ENCODE measurements around the gene KLHL1. TPM values are rescaled to one million over a fixed set of nuclear protein-coding genes. Genes with fewer than 3 reads are reported as not detected.

Gene KLHL1
- total and polyA plus RNA-seq, 2 experiments from 2014 or later = not detected

DNA sequence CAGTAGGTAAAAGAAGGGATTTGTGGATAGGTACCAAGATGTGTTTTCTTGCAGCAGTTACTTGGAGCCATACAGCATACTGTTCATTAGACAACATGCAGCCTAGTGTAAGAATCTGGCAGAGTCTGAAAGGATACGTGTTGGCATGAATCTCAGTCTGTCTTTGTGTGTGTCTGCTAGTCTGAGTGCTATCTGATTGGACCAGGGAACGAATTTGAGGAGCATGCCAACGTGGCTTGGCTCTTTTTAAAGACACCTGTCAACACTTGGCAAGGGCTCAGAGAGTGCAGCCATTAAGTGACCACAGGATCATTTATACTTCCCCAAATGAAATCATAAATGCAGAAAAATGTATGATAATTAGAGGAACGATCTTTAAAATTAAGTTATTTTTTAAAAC is 28.2 kb downstream of the KLHL1 start:
- Histone ChIP-seq H3K4me1 (ENCODE audit: insufficient read depth) (no peaks in the 10 kb centered on the region), H3F3A (ENCODE audit: insufficient read depth) (no peaks in the 10 kb centered on the region), H3K4me2 (ENCODE audit: unreplicated experiment) (no peak overlapping the region), H3K9me2 (ENCODE audit: insufficient read depth) (no peaks in the 10 kb centered on the region), H3K79me2 (ENCODE audit: insufficient read depth) (no peaks in the 10 kb centered on the region), H2AFZ (no peak overlapping the region), H3K36me3 (ENCODE audit: low read depth) (no peaks in the 10 kb centered on the region), H3K27ac (no peak overlapping the region), H3K4me3 (no peak overlapping the region), H3K27me3 (replicated peaks; ENCODE audit: insufficient read depth) (no peaks in the 10 kb centered on the region), H3K9me3 (ENCODE audit: low read depth) (no peaks in the 10 kb centered on the region), H3K9ac (no peak overlapping the region), H4K20me1 (ENCODE audit: insufficient read depth) (no peaks in the 10 kb centered on the region)
- WGBS, 2 experiments (ENCODE audit: low coverage in 1 of 2, low lambda C conversion rate in 2 of 2, missing lambda C conversion rate in 2 of 2) = 10 to 15% methylated on average over 4 of the region's 4 CpGs
- TF ChIP-seq EZH2phosphoT487 (IDR thresholded peaks at IDR 0.05; ENCODE audit: insufficient read depth, low read depth) = no peak
- no peak for TF ChIP-seq EZH2 (IDR thresholded peaks at IDR 0.05; ENCODE audit: insufficient read depth, poor library complexity, severe bottlenecking)
- no peak for DNase-seq
- in situ Hi-C loops (cut with MboI) = no loop called here

GRCh38 chr13:70054572-70054971 is 53.7 kb downstream of the KLHL1 start:
- Histone ChIP-seq H3K9me2 (ENCODE audit: insufficient read depth) (no peaks in the 10 kb centered on the region), H3F3A (ENCODE audit: insufficient read depth) (no peaks in the 10 kb centered on the region), H3K4me2 (ENCODE audit: unreplicated experiment) (no peak overlapping the region), H3K27me3 (replicated peaks; ENCODE audit: insufficient read depth) (no peaks in the 10 kb centered on the region), H4K20me1 (ENCODE audit: insufficient read depth) (no peaks in the 10 kb centered on the region), H3K9me3 (ENCODE audit: low read depth) (no peaks in the 10 kb centered on the region), H3K36me3 (ENCODE audit: low read depth) (no peaks in the 10 kb centered on the region), H3K4me3 (no peak overlapping the region), H2AFZ (no peak overlapping the region), H3K79me2 (ENCODE audit: insufficient read depth) (no peaks in the 10 kb centered on the region), H3K9ac (no peak overlapping the region), H3K4me1 (ENCODE audit: insufficient read depth) (no peaks in the 10 kb centered on the region), H3K27ac (no peak overlapping the region)
- TF ChIP-seq EZH2phosphoT487 (IDR thresholded peaks at IDR 0.05; ENCODE audit: insufficient read depth, low read depth) (no peak), EZH2 (IDR thresholded peaks at IDR 0.05; ENCODE audit: insufficient read depth, poor library complexity, severe bottlenecking) (no peak)
- in situ Hi-C loops (cut with MboI) = no loop called here
- no peak for DNase-seq

GRCh38 chr13:70051531-70051930 is 56.7 kb downstream of the KLHL1 start:
- H3K4me1 ChIP-seq (ENCODE audit: insufficient read depth) = no peaks in the 10 kb centered on the region
- no peaks in the 10 kb centered on the region for H3K27me3 ChIP-seq (replicated peaks; ENCODE audit: insufficient read depth)
- H3K36me3 ChIP-seq (ENCODE audit: low read depth) = no peaks in the 10 kb centered on the region
- in situ Hi-C loops (cut with MboI) = no loop called here
- no peaks in the 10 kb centered on the region for H3K9me2 ChIP-seq (ENCODE audit: insufficient read depth)
- no peak overlapping the region for H3K4me3 ChIP-seq
- no peak for DNase-seq
- no peaks in the 10 kb centered on the region for H4K20me1 ChIP-seq (ENCODE audit: insufficient read depth)
- no peak overlapping the region for H2AFZ ChIP-seq
- no peak for TF ChIP-seq EZH2 (IDR thresholded peaks at IDR 0.05; ENCODE audit: insufficient read depth, poor library complexity, severe bottlenecking)
- no peak for TF ChIP-seq EZH2phosphoT487 (IDR thresholded peaks at IDR 0.05; ENCODE audit: insufficient read depth, low read depth)
- H3K79me2 ChIP-seq (ENCODE audit: insufficient read depth) = no peaks in the 10 kb centered on the region
- no peak overlapping the region for H3K4me2 ChIP-seq (ENCODE audit: unreplicated experiment)
- H3K9me3 ChIP-seq (ENCODE audit: low read depth) = no peaks in the 10 kb centered on the region
- WGBS, 2 experiments (ENCODE audit: low coverage in 1 of 2, low lambda C conversion rate in 2 of 2, missing lambda C conversion rate in 2 of 2) = 0 to 9% methylated on average over 1 of the region's 1 CpG
- no peak overlapping the region for H3K27ac ChIP-seq
- H3F3A ChIP-seq (ENCODE audit: insufficient read depth) = no peaks in the 10 kb centered on the region
- H3K9ac ChIP-seq = no peak overlapping the region

GRCh38 chr13:70043685-70044084 is 64.6 kb downstream of the KLHL1 start:
- TF ChIP-seq EZH2 (IDR thresholded peaks at IDR 0.05; ENCODE audit: insufficient read depth, poor library complexity, severe bottlenecking) (no peak), EZH2phosphoT487 (IDR thresholded peaks at IDR 0.05; ENCODE audit: insufficient read depth, low read depth) (no peak)
- no peak overlapping the region for H3K27ac ChIP-seq
- H3K9ac ChIP-seq = no peak overlapping the region
- no peaks in the 10 kb centered on the region for H3K27me3 ChIP-seq (replicated peaks; ENCODE audit: insufficient read depth)
- H3K9me3 ChIP-seq (ENCODE audit: low read depth) = no peaks in the 10 kb centered on the region
- no peaks in the 10 kb centered on the region for H3F3A ChIP-seq (ENCODE audit: insufficient read depth)
- no peak overlapping the region for H3K4me2 ChIP-seq (ENCODE audit: unreplicated experiment)
- no peak for DNase-seq
- H3K4me1 ChIP-seq (ENCODE audit: insufficient read depth) = no peaks in the 10 kb centered on the region
- no peaks in the 10 kb centered on the region for H3K36me3 ChIP-seq (ENCODE audit: low read depth)
- H3K4me3 ChIP-seq = no peak overlapping the region
- no peaks in the 10 kb centered on the region for H3K79me2 ChIP-seq (ENCODE audit: insufficient read depth)
- H3K9me2 ChIP-seq (ENCODE audit: insufficient read depth) = no peaks in the 10 kb centered on the region
- in situ Hi-C loops (cut with MboI) = no loop called here
- H2AFZ ChIP-seq = no peak overlapping the region
- H4K20me1 ChIP-seq (ENCODE audit: insufficient read depth) = no peaks in the 10 kb centered on the region
- 0 to 3% methylated on average over 1 of the region's 1 CpG for WGBS, 2 experiments (ENCODE audit: low coverage in 1 of 2, low lambda C conversion rate in 2 of 2, missing lambda C conversion rate in 2 of 2)

DNA sequence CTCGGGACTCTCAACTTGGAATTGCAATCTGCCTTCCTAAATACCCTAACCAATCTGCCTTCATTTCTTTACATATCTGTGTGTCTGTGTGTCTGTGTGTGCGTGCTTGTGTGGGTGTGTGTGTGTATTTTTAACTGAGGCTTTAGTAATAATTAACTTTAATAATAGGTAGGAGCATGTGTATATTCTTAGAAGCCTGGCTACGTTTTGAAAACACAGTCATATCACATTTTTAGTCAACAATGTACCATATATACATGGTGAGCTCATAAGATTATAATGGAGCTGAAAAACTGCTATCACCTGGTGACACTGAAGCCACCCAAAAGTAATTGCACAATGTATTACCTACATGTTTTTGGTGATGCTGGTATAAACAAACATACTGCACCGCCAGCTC is 66.1 kb downstream of the KLHL1 start:
- WGBS, 2 experiments (ENCODE audit: low coverage in 1 of 2, low lambda C conversion rate in 2 of 2, missing lambda C conversion rate in 2 of 2) = 18 to 22% methylated on average over 4 of the region's 4 CpGs
- Histone ChIP-seq H3K9me3 (ENCODE audit: low read depth) (no peaks in the 10 kb centered on the region), H3K79me2 (ENCODE audit: insufficient read depth) (no peaks in the 10 kb centered on the region), H3K4me1 (ENCODE audit: insufficient read depth) (no peaks in the 10 kb centered on the region), H3K9me2 (ENCODE audit: insufficient read depth) (no peaks in the 10 kb centered on the region), H2AFZ (no peak overlapping the region), H3K4me2 (ENCODE audit: unreplicated experiment) (no peak overlapping the region), H3K36me3 (ENCODE audit: low read depth) (no peaks in the 10 kb centered on the region), H4K20me1 (ENCODE audit: insufficient read depth) (no peaks in the 10 kb centered on the region), H3F3A (ENCODE audit: insufficient read depth) (no peaks in the 10 kb centered on the region), H3K27me3 (replicated peaks; ENCODE audit: insufficient read depth) (no peaks in the 10 kb centered on the region), H3K9ac (no peak overlapping the region), H3K27ac (no peak overlapping the region), H3K4me3 (no peak overlapping the region)
- TF ChIP-seq EZH2phosphoT487 (IDR thresholded peaks at IDR 0.05; ENCODE audit: insufficient read depth, low read depth) (no peak), EZH2 (IDR thresholded peaks at IDR 0.05; ENCODE audit: insufficient read depth, poor library complexity, severe bottlenecking) (no peak)
- in situ Hi-C loops (cut with MboI) = no loop called here
- no peak for DNase-seq

Data from GM23248 (cell line).